Activated CD8-positive, alpha-beta memory T cell treated with anti-CD3 and anti-CD28 coated beads, Interleukin-2, amount 50 U/mL, for 24 hours (primary cell): ENCODE measurements around the gene FCRL6.

Source experiments
- DNase-seq: peaks from one replicate; pipeline ENCODE4 v3.0.0-alpha.2; 2020; ENCODE audit errors: extremely low read depth

FCRL6 gene

GRCh38 chr1:159864262-159864661 lies 62.1 kb downstream of the FCRL6 start:
- DNase-seq = no peak
